ENCODE measurements around the gene SLAMF1. TPM values are rescaled to one million over a fixed set of nuclear protein-coding genes. Genes with fewer than 3 reads are reported as not detected.
"Not testable (repeated sequence)": the region's sequence is repeated elsewhere in the genome, so short reads cannot be mapped to it uniquely, and the experiment has no call there.

Gene SLAMF1
- total and polyA plus RNA-seq, 9 of the 15 experiments (the other 6 are each of a cell fraction or from before 2014, with no cell fraction given), result 0.04 to 0.17 (median 0.11) TPM; not detected in 4

- H3K4me3 ChIP-seq; H3K9me3 ChIP-seq (replicated peaks; ENCODE audit: control insufficient read depth, insufficient read depth, low read depth, low read length); H2AFZ ChIP-seq (ENCODE audit: low read depth, low read length); DNase-seq (ENCODE audit: extremely low read depth in 1 of 4, low spot score in 3 of 4); H3K79me2 ChIP-seq (ENCODE audit: control insufficient read depth, insufficient read depth, low read length); FAIRE-seq; H3K27ac ChIP-seq (ENCODE audit: extremely low read depth, low read depth, low read length); H3K4me2 ChIP-seq (ENCODE audit: insufficient read depth, low read length); in situ Hi-C loops (cut with MboI); H3K9me1 ChIP-seq (ENCODE audit: control insufficient read depth, insufficient read depth, low read length); H3K27me3 ChIP-seq (ENCODE audit: control insufficient read depth in 2 of 2, insufficient read depth in 2 of 2, low read length in 2 of 2); BruUV-seq (replicated peaks); H3K9ac ChIP-seq (ENCODE audit: insufficient read depth in 1 of 2, low read depth in 2 of 2, low read length in 2 of 2); CTCF ChIA-PET (ENCODE audit: low intra/inter-chr PET ratio); H4K20me1 ChIP-seq (replicated peaks; ENCODE audit: control insufficient read depth, insufficient read depth, low read length); ATAC-seq; H3K36me3 ChIP-seq (ENCODE audit: control insufficient read depth, insufficient read depth, low read length): not testable (repeated sequence)
- 85% methylated on average over 4 of the region's 4 CpGs for WGBS (ENCODE audit: insufficient coverage, low coverage, missing lambda C conversion rate)
- peaks cover 15 to 52% of the 10 kb centered on the region in 2 experiments; a peak in 4 of 5 replicates for H3K4me1 ChIP-seq (replicated peaks in 1 of 2; ENCODE audit: control insufficient read depth in 2 of 2, insufficient read depth in 2 of 2, low read length in 2 of 2)
- intact Hi-C loops (cut with micrococcal nuclease), result loop anchor here (5.0 to 10.0 kb wide), 2 partner anchors 40 to 137 kb away; no protein-coding TSS in a partner anchor
- TF ChIP-seq SP1 (CRISPR knock-in tag; IDR thresholded peaks at IDR 0.05), result 0 out of 2 replicates have a peak, but pooled peaks have one; percentile 12
- POLR2A ChIA-PET, result interaction anchor here (0.8 to 2.2 kb wide), 2 partner anchors 13 to 15 kb away, joined by 4 to 6 read pairs; no protein-coding TSS in a partner anchor
These were observed 19.1 kb downstream of the SLAMF1 start for GRCh38 chr1:160627677-160628289.

DNA sequence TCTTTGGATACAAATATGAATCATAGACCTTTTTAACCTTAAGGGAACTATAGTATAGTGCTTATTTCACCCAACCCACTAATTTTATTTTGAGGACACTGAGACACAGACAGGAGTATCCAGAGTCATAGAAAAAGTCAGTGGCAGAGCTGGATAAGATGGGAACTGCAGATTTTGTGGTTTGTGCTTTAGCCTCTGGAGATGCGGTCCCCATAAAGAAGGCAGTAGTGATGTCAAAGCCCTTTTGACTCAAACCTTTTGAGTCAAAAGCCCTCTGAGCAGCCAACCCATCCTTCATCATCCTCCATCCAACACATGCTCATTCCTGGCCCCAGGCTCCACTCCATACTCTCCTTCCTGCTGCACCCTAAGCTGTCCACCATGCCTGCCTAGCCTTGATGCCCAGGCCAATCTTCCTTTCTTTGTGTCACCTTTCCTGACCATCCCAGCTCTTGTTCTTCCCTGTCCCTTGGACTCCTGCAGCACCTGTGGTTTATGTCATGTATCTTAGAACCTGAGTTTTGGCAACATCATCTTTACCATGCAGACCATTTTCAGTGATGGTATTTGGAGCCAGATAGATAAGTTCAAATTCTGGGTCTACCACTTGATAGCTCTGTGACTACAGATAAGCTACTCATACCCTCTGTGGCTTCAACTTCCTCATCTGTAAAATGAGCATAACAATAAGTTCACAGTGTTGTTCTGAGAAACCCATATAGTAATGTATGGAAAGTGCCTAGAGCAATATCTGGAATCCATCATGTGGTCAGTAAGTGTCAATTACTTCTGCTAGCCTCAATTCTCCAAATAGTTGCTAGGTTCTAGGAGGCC is 20.1 kb downstream of the SLAMF1 start:
- Histone ChIP-seq H3K9me3 (replicated peaks; ENCODE audit: control insufficient read depth, insufficient read depth, low read depth, low read length) (no peaks in the 10 kb centered on the region), H3K27ac (ENCODE audit: extremely low read depth, low read depth, low read length) (no peak overlapping the region), H3K79me2 (ENCODE audit: control insufficient read depth, insufficient read depth, low read length) (no peaks in the 10 kb centered on the region), H3K9ac (ENCODE audit: insufficient read depth in 1 of 2, low read depth in 2 of 2, low read length in 2 of 2) (no peak overlapping the region), H4K20me1 (replicated peaks; ENCODE audit: control insufficient read depth, insufficient read depth, low read length) (no peaks in the 10 kb centered on the region), H3K36me3 (ENCODE audit: control insufficient read depth, insufficient read depth, low read length) (no peaks in the 10 kb centered on the region), H3K9me1 (ENCODE audit: control insufficient read depth, insufficient read depth, low read length) (no peaks in the 10 kb centered on the region), H2AFZ (ENCODE audit: low read depth, low read length) (no peak overlapping the region), H3K4me3 (no peak overlapping the region), H3K27me3 (ENCODE audit: control insufficient read depth in 2 of 2, insufficient read depth in 2 of 2, low read length in 2 of 2) (no peaks in the 10 kb centered on the region), H3K4me1 (replicated peaks in 1 of 2; ENCODE audit: control insufficient read depth in 2 of 2, insufficient read depth in 2 of 2, low read length in 2 of 2) (peaks cover 15 to 52% of the 10 kb centered on the region in 2 experiments; a peak in 4 of 5 replicates), H3K4me2 (ENCODE audit: insufficient read depth, low read length) (peak overlapping the region; percentile 49)
- FAIRE-seq (peak; percentile 68), DNase-seq (ENCODE audit: extremely low read depth in 1 of 4, low spot score in 3 of 4) (peak in 2 of 4 experiments; percentile 42 to 57), ATAC-seq (peak; percentile 57)
- in situ Hi-C loops (cut with MboI) (no loop called here), intact Hi-C loops (cut with micrococcal nuclease) (loop anchor here (5.0 to 10.0 kb wide), 2 partner anchors 41 to 138 kb away; no protein-coding TSS in a partner anchor)
- ChIA-PET POLR2A (interaction anchor here (0.7 to 2.2 kb wide), 2 partner anchors 14 to 342 kb away, joined by 3 to 6 read pairs; no protein-coding TSS in a partner anchor), CTCF (ENCODE audit: low intra/inter-chr PET ratio) (no interaction called here)
- no TSS peak for BruUV-seq (replicated peaks)
- WGBS (ENCODE audit: insufficient coverage, low coverage, missing lambda C conversion rate), result 0% methylated on average over 1 of the region's 1 CpG
- TF ChIP-seq ADNP (tag; IDR thresholded peaks at IDR 0.05) (peak; percentile 73), ZNF347 (CRISPR knock-in tag; IDR thresholded peaks at IDR 0.05; ENCODE audit: low read depth) (no peak), YBX1 (IDR thresholded peaks at IDR 0.05) (no peak), MXD1 (CRISPR knock-in tag; IDR thresholded peaks at IDR 0.05; ENCODE audit: borderline replicate concordance, poor library complexity, severe bottlenecking) (no peak), GABPB2 (CRISPR knock-in tag; conservative IDR thresholded peaks at IDR 0.05) (no peak), BCOR (IDR thresholded peaks at IDR 0.05) (no peak), YY1 (IDR thresholded peaks at IDR 0.05; ENCODE audit: borderline replicate concordance in 1 of 3, control insufficient read depth in 1 of 3, extremely low read depth in 1 of 3, insufficient read depth in 3 of 3, insufficient read length in 1 of 3, insufficient replicate concordance in 2 of 3, low read depth in 1 of 3, low read length in 2 of 3) (no peak), ZNF24 (IDR thresholded peaks at IDR 0.05) (no peak), MTA2 (IDR thresholded peaks at IDR 0.05; ENCODE audit: low read depth) (no peak), NR2F6 (CRISPR knock-in tag; IDR thresholded peaks at IDR 0.05) (no peak), MEIS2 (IDR thresholded peaks at IDR 0.05; ENCODE audit: partially characterized antibody) (peak; percentile 87)
